GM19468 (cell line): ENCODE results near the gene MUC5AC.

Experiments used
- ATAC-seq: cut with Tn5 transposase; IDR thresholded peaks from one replicate; pipeline ENCODE4 v1.9.1; 2021; ENCODE audit warnings: mild to moderate bottlenecking, moderate library complexity, moderate number of reproducible peaks; ENCODE audit not compliant: unreplicated experiment; ENCODE audit errors: extremely low read depth

MUC5AC gene

GRCh38 chr11:1120532-1121330 is 37.0 kb upstream of the MUC5AC start:
- ATAC-seq: no peak

- no peak for ATAC-seq
Observed at GRCh38 chr11:1121331-1121812, 36.4 kb upstream of the MUC5AC start.

- no peak for ATAC-seq
Observed at GRCh38 chr11:1121813-1122663, 35.7 kb upstream of the MUC5AC start.

- ATAC-seq: no peak
Observed at GRCh38 chr11:1122664-1123002, 35.1 kb upstream of the MUC5AC start.

- no peak for ATAC-seq
Observed at GRCh38 chr11:1123970-1124369, 33.8 kb upstream of the MUC5AC start.

- ATAC-seq: no peak
Observed at GRCh38 chr11:1125803-1126202, 31.9 kb upstream of the MUC5AC start.

GRCh38 chr11:1126491-1126926 is 31.2 kb upstream of the MUC5AC start:
- ATAC-seq: no peak

- ATAC-seq: no peak
Observed at GRCh38 chr11:1126935-1127663, 30.7 kb upstream of the MUC5AC start.

GRCh38 chr11:1127664-1128162 is 30.0 kb upstream of the MUC5AC start:
- ATAC-seq: no peak

GRCh38 chr11:1128311-1129142 is 29.2 kb upstream of the MUC5AC start:
- ATAC-seq: no peak

GRCh38 chr11:1129143-1129610 is 28.6 kb upstream of the MUC5AC start:
- no peak for ATAC-seq

- no peak for ATAC-seq
Observed at GRCh38 chr11:1129611-1130160, 28.1 kb upstream of the MUC5AC start.

GRCh38 chr11:1130276-1131032 is 27.3 kb upstream of the MUC5AC start:
- ATAC-seq: no peak

GRCh38 chr11:1131033-1131911 is 26.5 kb upstream of the MUC5AC start:
- no peak for ATAC-seq

GRCh38 chr11:1134848-1135445 is 22.8 kb upstream of the MUC5AC start:
- no peak for ATAC-seq

GRCh38 chr11:1138097-1138496 is 19.7 kb upstream of the MUC5AC start:
- no peak for ATAC-seq

- no peak for ATAC-seq
Observed at GRCh38 chr11:1139441-1140083, 18.2 kb upstream of the MUC5AC start.
